Colonic mucosa (tissue), 4 donors: ENCODE measurements around the gene ASB5. TPM values are rescaled to one million over a fixed set of nuclear protein-coding genes. Genes with fewer than 3 reads are reported as not detected.

Experiments used
- DNase-seq: peaks from one replicate; pipeline ENCODE4 v3.0.0-alpha.2; 2020
- H3K27ac ChIP-seq: fragments of 200-600 bp; one replicate; pipeline ENCODE4 v1.8.0; 2021
- H3K27me3 ChIP-seq: fragments of 200-600 bp; one replicate; pipeline ENCODE4 v1.8.0; 2021
- H3K36me3 ChIP-seq: fragments of 200-600 bp; one replicate; pipeline ENCODE4 v1.8.0; 2021
- H3K4me1 ChIP-seq: fragments of 200-600 bp; one replicate; pipeline ENCODE4 v1.8.0; 2021; ENCODE audit warnings: mild to moderate bottlenecking
- H3K4me3 ChIP-seq: fragments of 200-600 bp; one replicate; pipeline ENCODE4 v1.8.0; 2021
- H3K9ac ChIP-seq, 2 donors: one replicate each; pipeline ENCODE4 v1.7.0; 2013; ENCODE audit warnings: control low read depth in 2 of 2, low read depth in 2 of 2, low read length in 2 of 2
- H3K9me3 ChIP-seq: fragments of 200-600 bp; one replicate; pipeline ENCODE4 v1.8.0; 2021
- intact Hi-C: fragments of 100-400 bp; cut with DNase I; formaldehyde crosslinking; loops from one replicate; pipeline ENCODE4 v1.14.1; 2022
- total RNA-seq, 2 donors: library from RNA; stranded (reverse); fragmentation: NEBNext Ultra II Directional in 1 of 2; extraction: Animal tissue kit (Norgen Biotek cat#: 25700) in 1 of 2; gene quantifications; one replicate each; pipeline ENCODE4 v1.2.1, GENCODE V29; 2021
- TF ChIP-seq, protein P1 (sequence below): fragments of 200-600 bp; IDR thresholded peaks from one replicate; pipeline ENCODE4 v1.8.0; 2022; ENCODE audit warnings: antibody characterized with exemption, mild to moderate bottlenecking
- donor health status: healthy.
- donor health status: DM: no; HTN: no; CAD: no.
- donor health status: DM: no; HTN: no; CAD: no.

ASB5 gene
- total RNA-seq, 2 donors from 2014 or later = 1.7 TPM; not detected in 1

DNA sequence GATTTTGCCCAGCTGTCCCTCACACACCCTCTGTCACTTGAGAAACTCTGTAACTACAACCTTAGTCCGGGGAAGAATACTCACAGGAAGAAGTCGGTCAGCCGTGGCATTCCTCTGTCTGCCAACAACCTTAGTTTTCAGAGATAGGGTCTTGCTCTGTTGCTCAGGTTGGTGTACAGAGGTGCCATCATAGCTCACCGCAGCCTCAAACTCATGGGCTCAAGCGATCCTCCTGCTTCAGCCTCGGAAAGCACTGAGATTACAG, 38.6 kb upstream of the ASB5 start:
- intact Hi-C loops = no loop called here
- no peaks in the 10 kb centered on the region for H3K36me3 ChIP-seq
- H3K27me3 ChIP-seq = no peaks in the 10 kb centered on the region
- no peak overlapping the region for H3K27ac ChIP-seq
- no peak overlapping the region for H3K9ac ChIP-seq
- no peaks in the 10 kb centered on the region for H3K4me1 ChIP-seq
- TF ChIP-seq, protein P1, sequence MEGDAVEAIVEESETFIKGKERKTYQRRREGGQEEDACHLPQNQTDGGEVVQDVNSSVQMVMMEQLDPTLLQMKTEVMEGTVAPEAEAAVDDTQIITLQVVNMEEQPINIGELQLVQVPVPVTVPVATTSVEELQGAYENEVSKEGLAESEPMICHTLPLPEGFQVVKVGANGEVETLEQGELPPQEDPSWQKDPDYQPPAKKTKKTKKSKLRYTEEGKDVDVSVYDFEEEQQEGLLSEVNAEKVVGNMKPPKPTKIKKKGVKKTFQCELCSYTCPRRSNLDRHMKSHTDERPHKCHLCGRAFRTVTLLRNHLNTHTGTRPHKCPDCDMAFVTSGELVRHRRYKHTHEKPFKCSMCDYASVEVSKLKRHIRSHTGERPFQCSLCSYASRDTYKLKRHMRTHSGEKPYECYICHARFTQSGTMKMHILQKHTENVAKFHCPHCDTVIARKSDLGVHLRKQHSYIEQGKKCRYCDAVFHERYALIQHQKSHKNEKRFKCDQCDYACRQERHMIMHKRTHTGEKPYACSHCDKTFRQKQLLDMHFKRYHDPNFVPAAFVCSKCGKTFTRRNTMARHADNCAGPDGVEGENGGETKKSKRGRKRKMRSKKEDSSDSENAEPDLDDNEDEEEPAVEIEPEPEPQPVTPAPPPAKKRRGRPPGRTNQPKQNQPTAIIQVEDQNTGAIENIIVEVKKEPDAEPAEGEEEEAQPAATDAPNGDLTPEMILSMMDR = no peak
- no peak overlapping the region for H3K4me3 ChIP-seq
- no peaks in the 10 kb centered on the region for H3K9me3 ChIP-seq
- no peak for DNase-seq

DNA sequence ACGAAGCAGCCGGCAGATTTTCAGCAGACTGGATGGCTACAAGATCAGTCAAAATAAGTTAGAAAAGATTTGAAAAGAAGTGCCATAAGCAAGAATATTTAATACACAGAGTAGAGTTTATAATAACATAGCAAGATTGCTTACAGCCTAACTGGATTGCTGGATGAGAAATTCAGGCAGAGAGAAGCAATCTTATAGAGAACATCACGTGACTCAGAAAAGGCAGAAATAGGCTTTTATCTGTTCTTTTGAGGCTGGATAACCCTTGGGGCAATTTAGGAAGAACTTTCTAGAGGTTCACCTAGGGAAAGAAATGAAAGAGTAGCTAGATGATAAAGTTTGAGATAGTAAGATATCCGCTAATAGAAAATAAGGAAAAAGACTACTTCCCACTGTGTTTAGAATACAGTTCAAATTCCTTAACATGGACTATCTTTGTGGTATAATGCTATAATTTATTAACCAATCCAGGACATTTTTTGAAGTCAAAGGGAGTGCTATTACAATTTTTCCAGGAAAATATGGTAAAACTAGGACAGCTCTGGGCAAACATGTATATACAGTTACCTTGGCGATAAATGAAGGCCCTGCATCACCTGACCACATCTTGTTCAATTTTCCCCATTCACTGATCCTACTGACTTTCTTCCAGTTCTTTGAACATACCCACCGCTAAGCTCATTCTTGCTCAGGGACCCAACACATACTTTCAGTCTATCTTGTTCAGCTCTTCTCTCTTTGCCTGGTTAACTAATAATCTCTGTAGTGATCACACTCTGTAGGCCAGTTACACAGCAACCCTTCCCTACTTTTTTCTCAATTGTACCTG, 38.0 kb upstream of the ASB5 start:
- no peak for DNase-seq
- TF ChIP-seq, protein P1 = no peak
- H3K4me1 ChIP-seq = no peaks in the 10 kb centered on the region
- no peak overlapping the region for H3K27ac ChIP-seq
- no peaks in the 10 kb centered on the region for H3K27me3 ChIP-seq
- no peak overlapping the region for H3K4me3 ChIP-seq
- intact Hi-C loops = no loop called here
- H3K9me3 ChIP-seq = no peaks in the 10 kb centered on the region
- no peaks in the 10 kb centered on the region for H3K36me3 ChIP-seq
- H3K9ac ChIP-seq = no peak overlapping the region

DNA sequence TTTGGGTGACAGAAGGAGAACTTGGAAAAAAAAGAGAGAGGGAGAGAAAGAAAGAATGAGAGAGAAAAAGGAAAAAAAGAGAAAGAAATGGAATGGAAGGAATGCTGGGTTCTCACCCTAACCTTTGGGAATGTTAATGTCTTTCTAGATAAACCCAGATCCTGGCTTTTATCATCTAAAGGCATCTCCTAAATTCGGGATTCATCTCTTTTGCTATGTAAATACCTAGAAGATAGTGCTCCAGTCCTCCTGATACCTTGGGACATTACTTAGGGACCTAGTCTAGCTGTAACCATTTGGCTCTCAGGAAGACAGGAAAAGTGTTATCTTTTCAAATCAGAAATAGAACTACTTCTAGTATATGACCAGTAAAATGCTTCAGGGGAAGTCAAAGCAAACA, 34.9 kb upstream of the ASB5 start:
- H3K27ac ChIP-seq = no peak overlapping the region
- DNase-seq = no peak
- no peaks in the 10 kb centered on the region for H3K27me3 ChIP-seq
- no peaks in the 10 kb centered on the region for H3K36me3 ChIP-seq
- no peaks in the 10 kb centered on the region for H3K9me3 ChIP-seq
- intact Hi-C loops = no loop called here
- TF ChIP-seq, protein P1 = no peak
- H3K9ac ChIP-seq = no peak overlapping the region
- no peak overlapping the region for H3K4me3 ChIP-seq
- no peaks in the 10 kb centered on the region for H3K4me1 ChIP-seq

DNA sequence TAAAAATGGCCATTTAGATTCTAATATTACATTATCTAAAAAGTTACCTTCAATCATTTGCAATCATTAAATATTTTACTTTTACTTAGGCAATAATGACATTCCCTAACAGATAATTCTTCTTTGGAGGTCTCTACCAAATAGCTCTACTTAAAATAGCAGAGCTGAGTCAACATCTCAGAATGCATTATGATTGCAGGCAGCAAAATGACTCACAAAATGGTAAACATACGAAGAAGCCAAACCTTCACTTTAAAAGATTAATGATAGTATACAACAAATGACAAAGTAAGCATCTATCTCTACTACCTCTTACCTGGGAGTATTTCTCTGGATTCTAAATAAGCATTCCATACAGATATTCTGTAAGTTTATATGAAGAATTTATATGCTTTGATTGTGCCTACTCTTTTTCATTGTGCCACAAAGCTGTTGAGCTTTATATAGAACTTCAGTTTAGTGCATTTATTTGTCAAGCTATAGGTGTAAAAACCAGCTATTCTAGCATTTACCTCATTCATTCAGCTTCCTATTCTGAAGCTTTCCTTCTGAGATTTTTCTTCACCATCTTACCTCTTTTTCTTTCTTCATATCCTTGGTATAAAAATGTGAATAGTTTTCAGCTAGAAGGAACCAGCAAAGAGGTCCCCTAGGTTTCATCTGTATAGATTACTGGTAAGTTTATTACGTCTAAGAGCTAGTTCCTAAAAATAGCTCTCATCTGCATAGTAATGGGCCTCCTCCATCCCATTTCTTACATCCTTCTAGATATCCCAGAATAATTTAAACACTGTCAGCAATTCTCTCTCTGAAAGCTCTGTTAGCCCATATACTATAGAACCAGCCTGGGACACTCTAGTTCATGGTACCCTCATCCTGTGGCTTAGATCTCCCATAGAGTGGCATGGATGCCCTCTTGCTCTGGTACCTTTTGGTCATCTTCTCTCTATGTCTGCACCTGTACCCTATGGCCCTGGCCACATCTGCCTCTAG, 33.6 kb upstream of the ASB5 start:
- Histone ChIP-seq H3K27ac (no peak overlapping the region), H3K9ac (no peak overlapping the region), H3K36me3 (no peaks in the 10 kb centered on the region), H3K9me3 (no peaks in the 10 kb centered on the region), H3K4me1 (no peaks in the 10 kb centered on the region), H3K4me3 (no peak overlapping the region), H3K27me3 (no peaks in the 10 kb centered on the region)
- DNase-seq = no peak
- intact Hi-C loops = no loop called here
- TF ChIP-seq, protein P1 = no peak

DNA sequence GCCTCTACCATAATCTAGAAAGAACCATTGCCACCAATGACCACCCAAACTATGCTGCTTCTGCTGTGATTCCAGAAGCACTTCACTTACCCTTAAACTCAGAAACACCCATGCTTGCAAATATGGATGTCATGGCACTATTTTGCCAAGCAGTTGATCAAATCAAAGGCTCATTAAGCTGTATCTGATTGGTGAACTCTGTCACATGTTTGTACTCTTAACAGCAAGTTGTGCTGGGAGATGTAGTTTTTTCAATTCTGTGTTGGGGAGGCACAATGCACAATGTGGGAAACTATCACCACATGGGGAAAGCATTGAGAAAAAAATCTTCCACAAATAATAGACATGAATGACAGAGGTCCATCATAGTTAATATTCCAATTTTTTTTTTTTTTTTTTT, 31.5 kb upstream of the ASB5 start:
- TF ChIP-seq, protein P1 = no peak
- H3K9ac ChIP-seq = no peak overlapping the region
- H3K4me3 ChIP-seq = no peak overlapping the region
- no peaks in the 10 kb centered on the region for H3K36me3 ChIP-seq
- H3K9me3 ChIP-seq = no peaks in the 10 kb centered on the region
- no peak overlapping the region for H3K27ac ChIP-seq
- intact Hi-C loops = no loop called here
- H3K27me3 ChIP-seq = no peaks in the 10 kb centered on the region
- H3K4me1 ChIP-seq = no peaks in the 10 kb centered on the region
- no peak for DNase-seq
